Mucosa of rectum (tissue), 2 donors: Measurements from ENCODE around the gene GJB6.

Experiments
- H3K27ac ChIP-seq, 2 donors: one replicate each; pipeline ENCODE4 v1.7.0; 2013; ENCODE audit warnings: inconsistent platforms in 2 of 2, low read depth in 2 of 2, low read length in 2 of 2
- H3K27me3 ChIP-seq, 2 donors: one replicate each; pipeline ENCODE4 v1.7.0; 2013; ENCODE audit warnings: low read length in 2 of 2; ENCODE audit not compliant: control insufficient read depth in 2 of 2, insufficient read depth in 2 of 2
- H3K36me3 ChIP-seq, 2 donors: one replicate each; pipeline ENCODE4 v1.7.0; 2013; ENCODE audit warnings: low read length in 2 of 2; ENCODE audit not compliant: control insufficient read depth in 2 of 2, insufficient read depth in 2 of 2
- H3K4me1 ChIP-seq, 2 donors: one replicate each; pipeline ENCODE4 v1.7.0; 2013; ENCODE audit warnings: low read length in 2 of 2, mild to moderate bottlenecking in 1 of 2; ENCODE audit not compliant: control insufficient read depth in 2 of 2, insufficient read depth in 2 of 2
- H3K4me3 ChIP-seq, 2 donors: one replicate each; pipeline ENCODE4 v1.7.0; 2013; ENCODE audit warnings: low read length in 2 of 2
- H3K9ac ChIP-seq, 2 donors: one replicate each; pipeline ENCODE4 v1.7.0; 2013; ENCODE audit warnings: low read length in 2 of 2, low read depth in 1 of 2, mild to moderate bottlenecking in 1 of 2
- H3K9me3 ChIP-seq, 2 donors: one replicate each; pipeline ENCODE4 v1.7.0; 2013; ENCODE audit warnings: low read length in 2 of 2; ENCODE audit not compliant: control insufficient read depth in 2 of 2
- donor health status: healthy.
- donor health status: Normal muscosa, but diverticular disease.

Gene GJB6

GRCh38 chr13:20175406-20175794, 56.7 kb downstream of the GJB6 start:
- no peak overlapping the region for H3K9ac ChIP-seq
- H3K36me3 ChIP-seq: no peaks in the 10 kb centered on the region
- no peak overlapping the region for H3K4me3 ChIP-seq
- H3K4me1 ChIP-seq: no peaks in the 10 kb centered on the region
- H3K27me3 ChIP-seq: peaks cover 3 to 6% of the 10 kb centered on the region in 2 donors
- no peak overlapping the region for H3K27ac ChIP-seq
- H3K9me3 ChIP-seq: no peaks in the 10 kb centered on the region

- no peak overlapping the region for H3K9ac ChIP-seq
- H3K27ac ChIP-seq: no peak overlapping the region
- no peaks in the 10 kb centered on the region for H3K4me1 ChIP-seq
- no peaks in the 10 kb centered on the region for H3K36me3 ChIP-seq
- H3K27me3 ChIP-seq: peaks cover 3 to 6% of the 10 kb centered on the region in 2 donors
- H3K9me3 ChIP-seq: no peaks in the 10 kb centered on the region
- H3K4me3 ChIP-seq: peak overlapping the region; percentile 5 to 38
Observed at GRCh38 chr13:20174656-20175405, 57.3 kb downstream of the GJB6 start.

GRCh38 chr13:20173116-20173746, 58.9 kb downstream of the GJB6 start:
- peaks cover 3 to 6% of the 10 kb centered on the region in 2 donors for H3K27me3 ChIP-seq
- no peaks in the 10 kb centered on the region for H3K9me3 ChIP-seq
- H3K4me3 ChIP-seq: no peak overlapping the region
- no peaks in the 10 kb centered on the region for H3K4me1 ChIP-seq
- H3K36me3 ChIP-seq: no peaks in the 10 kb centered on the region
- H3K27ac ChIP-seq: no peak overlapping the region
- no peak overlapping the region for H3K9ac ChIP-seq
